ENCODE results near the gene CARHSP1.

Gene CARHSP1

DNA sequence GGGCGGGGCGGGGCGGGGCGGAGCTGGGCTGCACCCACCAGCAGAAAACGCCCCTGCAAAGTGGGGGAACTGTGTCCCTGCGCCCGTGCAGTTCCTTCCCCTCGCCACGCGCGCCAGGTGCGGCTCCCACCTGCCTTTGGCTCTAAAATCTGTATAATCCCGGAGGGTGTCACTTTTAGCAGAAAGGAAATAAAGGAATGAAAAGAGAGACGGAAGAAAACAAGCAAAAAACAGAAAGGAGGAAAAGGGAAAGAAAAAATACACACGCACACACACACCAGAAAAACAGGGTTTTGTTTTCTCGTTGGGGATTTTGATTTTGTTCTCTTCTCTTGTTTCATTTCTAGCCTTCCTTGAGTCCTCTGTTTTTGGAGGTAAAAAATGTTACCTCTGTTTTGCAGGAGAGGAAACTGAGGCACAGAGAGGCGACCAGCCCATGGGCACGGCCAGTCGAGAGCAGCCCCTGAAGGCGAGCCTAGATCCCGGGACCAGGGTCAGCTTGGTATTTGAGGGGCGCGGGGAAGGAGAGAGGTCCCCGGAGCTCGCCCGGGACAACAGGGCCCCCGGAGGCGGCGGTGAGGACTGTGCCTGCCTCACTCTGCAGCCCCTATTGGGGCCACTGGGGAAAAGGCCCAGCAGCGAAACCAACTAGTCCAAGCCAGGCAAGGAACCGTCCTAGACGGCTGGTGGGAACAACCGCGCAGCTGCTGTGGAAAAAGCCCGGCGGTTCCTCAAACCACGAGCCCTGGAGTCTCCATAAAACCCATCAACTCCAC, 594 bp upstream of the CARHSP1 start:
- DNase-seq, result no peak

DNA sequence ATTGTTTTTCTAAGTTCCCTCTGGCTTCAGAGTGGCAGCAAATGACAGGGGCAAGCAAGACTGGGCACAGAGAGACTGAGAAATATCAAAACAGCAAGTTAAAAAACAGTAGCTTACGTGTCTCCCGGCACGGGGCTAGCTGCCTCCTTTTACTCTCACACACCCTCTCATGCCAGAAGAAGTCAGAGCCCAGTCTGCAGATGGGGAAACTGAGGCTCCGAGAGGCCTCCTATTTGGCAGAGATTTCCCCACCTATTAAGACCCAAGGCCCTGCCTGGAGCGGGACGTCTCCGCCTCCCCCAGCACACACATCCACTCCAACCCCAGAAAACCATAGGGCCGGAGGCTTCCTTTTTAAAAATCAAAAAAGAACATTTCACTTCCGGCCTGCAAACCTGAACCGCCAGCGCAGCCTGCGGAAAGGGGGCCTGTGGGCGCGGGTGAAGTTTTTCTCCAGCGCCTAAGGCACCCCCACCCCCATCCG, 832 bp downstream of the CARHSP1 start:
- DNase-seq, result peak; percentile 33

DNA sequence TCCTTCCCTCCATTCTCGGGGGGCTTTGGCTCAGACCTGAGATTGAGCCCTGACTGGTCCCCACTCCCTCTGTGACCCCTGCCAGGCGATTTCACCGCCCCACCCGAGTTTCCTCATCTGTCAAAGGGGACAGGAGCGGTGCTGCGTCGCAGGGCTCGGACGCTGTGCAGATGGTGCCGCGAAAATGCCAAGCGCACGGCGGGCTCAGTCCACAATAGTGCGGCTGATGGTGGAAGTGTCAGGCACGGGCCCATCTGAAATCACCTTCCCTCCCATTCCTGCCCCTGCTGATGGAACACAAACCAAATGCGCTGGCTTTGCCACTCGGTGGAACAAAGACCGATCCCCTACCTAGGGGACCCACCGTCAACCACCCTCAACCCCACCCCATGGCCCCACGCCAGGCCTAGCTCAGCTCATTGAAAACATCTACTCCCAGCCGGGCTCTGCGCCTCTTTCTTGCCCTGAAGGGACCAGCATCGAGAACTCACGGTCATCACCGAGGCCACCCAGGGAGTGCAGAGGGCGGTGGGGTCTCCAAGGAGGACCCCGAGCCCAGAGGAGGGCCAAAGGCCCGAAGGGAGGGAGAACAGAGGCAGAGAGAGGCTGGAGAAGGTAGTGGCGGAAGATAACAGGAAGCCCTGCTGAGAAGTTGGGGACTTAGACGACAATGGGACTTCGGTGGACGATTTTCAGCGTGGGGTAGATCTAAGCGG, 1.4 kb downstream of the CARHSP1 start:
- no peak for DNase-seq

DNA sequence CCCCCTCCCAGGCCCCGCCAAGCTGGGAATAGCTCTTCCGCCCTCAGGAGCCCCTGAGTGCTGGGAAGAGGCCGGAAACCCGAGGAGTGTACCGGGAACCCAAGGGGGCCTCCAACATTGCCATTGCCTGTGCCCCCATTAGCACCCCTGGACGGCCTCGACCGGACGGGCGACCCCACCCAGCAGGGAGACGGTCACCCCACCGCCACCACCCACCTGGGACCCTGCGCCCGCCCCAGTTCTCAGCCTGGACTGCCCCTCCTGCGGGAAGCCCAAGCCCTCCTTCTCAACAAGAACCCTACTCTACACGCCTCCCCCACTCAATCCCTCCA, 2.0 kb downstream of the CARHSP1 start:
- no peak for DNase-seq

DNA sequence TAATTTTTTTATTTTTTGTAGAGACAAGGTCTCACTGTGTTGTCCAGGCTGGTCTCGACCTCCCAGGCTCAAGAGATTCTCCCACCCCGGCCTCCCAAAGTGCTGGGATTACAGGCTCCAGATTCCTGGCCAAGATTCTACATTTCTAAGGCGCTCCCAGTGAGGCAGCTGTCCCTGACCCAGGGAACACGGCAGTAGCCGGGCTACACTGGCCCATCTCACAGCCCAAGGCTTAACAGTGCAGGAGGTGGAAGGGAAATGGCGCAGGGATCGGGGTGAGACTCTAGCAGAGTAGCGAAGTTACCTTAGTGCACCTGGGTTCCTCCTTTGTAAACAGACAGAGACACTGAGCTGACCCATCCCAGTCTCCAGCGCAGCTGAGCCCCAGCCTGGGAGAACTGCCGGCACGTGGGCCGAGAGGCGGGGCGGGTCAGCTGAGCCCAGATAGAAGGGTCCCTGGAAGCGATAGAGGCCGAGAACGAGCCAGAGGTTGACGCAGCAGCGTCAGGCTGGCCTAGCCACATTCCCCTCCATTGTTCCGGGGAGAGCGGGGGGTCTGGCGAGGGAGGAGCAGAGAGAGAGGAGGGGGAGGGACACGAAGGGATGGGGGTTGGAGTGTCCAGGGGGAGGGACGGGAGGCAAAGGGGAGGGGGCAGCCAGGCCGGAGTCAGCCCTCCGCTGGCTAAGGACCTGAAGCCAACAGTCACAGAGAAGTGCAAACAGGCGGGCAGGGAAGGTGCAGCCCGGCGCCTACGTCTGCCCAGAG, 2.5 kb downstream of the CARHSP1 start:
- no peak for DNase-seq

DNA sequence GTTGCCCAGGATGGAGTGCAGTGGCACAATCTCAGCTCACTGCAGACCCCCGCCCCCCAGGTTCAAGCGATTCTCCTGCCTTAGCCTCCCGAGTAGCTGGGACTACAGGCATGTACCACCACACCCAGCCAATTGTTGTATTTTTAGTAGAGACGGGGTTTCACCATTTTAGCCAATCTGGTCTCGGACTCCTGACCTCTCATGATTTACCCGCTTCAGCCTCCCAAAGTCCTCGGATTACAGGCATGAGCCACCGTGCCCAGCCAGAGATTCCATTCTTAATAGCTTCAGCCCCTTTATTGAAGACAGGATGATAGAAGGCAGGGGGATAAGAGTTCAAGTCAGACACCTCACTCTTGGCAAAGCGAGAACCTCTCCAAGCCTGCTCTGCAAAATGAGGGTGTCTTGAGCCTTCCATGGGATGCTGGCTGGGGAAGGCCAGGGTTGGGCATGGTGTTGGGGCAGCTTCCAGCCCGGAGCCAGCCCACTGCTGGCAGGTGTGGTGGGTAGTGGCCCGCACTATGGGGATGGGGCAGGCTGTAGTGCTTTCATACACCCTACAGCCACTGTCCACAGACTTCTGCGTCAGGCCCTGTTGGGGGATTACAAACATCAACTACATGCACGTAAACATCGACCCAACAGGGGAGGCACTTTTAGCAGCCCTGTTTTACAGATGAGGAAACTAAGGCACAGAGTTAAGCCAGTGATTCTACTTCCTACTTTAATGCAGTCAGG, 3.5 kb downstream of the CARHSP1 start:
- DNase-seq, result no peak

DNA sequence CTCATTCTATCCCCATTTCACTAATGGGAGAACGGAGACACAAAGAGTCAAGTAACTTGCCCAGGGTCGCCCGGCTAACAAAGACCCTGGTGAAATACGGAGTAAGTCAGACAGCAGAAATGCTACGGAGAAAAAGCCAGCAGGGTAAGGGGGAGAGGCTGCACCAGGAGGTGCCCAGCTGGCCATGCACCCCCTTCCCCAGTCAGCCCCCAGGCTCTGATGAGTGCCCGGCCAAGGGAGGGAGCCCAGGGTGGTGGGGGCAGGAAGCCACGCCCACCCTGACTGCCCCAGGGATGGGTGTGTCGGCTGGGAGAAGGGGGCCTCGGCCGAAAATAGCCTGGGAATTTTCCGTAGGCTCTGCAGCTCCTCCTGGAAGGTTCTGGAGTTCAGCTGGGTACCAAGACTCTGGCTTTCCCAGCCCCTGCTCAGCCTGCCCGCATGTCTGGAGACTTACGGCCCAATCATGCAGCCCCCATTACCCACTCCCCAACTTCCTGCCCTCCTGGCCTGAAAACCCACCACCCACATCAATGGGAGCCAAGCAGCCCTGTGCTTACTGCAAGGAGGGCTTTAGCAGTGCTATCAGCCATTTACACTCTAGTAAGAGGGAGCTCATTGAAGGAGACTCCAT, 4.2 kb downstream of the CARHSP1 start:
- no peak for DNase-seq

DNA sequence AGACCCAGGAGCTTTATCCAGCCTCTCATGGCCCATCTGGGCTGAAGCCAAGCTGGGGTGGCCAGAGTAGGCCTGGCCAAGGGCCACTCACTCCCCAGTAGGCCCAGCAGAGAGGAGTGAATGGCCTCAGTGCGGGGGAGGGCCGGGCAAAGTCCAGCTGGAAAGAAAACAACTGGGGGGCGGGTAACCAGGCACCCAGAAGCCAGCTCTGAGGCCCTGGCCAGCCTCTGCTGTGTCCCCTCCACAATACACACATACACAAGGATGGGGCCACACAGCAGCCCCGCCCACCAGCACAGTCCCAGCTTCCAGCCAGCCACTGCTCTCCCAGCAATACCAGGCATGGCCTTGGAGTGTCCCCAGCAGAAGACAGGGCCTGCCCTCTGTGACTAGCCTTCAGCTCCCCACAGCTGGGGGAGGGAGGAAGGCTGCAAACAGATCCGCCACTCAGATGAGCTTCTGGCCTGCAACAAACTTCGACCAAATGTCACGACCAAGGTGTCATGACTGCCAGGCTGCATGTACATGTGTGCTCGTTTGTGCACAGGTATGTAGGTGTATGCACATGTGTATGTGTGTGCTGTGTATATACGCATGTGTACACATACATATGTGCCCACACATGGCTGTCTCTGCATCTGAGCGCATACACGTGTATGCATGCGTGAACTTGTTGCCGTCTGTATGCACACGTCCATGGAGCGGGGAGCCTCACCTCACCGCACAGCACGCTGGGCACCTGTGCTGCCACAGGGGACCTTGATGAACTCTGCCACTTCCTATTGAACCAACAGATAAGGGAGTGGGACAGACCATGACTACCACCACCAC, 5.0 kb downstream of the CARHSP1 start:
- no peak for DNase-seq

DNA sequence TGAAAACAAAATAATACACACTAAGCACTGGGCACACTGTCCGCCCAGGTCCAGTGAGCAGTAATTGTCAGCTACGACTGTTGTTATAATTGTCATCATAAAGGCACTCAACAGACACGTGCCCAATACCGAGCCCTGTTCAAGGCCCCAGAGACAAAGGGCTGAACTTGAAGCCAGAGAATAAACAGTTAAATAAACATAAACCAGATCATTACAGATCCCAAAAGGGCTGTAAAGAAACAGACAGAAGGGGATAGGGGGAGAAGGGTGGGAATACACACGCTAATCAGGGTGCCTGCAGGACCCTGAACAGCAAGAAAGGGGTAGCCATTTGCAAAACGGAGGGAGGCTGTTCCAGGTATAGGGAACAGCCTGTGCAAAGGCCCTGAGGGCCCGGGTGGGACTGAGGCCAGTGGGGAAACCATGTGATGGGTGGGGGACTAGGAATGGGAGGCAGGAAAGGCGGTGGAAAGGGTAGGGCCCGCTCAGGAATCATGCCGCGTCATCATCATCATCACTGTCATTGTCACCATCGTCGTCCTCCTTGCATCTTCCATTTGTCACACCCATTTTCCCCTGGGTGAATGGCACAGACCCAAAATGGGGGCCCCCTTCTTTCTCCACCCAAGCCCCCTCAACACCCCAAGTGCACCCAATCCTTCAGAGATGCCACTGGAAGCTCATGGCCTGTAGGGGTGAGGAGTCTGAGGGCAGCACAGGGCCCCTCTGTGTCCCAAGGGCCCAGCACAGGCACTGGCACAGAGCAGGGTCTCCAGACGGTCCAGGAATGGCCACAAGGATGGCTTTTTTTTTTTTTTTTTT, 6.3 kb downstream of the CARHSP1 start:
- DNase-seq, result no peak

DNA sequence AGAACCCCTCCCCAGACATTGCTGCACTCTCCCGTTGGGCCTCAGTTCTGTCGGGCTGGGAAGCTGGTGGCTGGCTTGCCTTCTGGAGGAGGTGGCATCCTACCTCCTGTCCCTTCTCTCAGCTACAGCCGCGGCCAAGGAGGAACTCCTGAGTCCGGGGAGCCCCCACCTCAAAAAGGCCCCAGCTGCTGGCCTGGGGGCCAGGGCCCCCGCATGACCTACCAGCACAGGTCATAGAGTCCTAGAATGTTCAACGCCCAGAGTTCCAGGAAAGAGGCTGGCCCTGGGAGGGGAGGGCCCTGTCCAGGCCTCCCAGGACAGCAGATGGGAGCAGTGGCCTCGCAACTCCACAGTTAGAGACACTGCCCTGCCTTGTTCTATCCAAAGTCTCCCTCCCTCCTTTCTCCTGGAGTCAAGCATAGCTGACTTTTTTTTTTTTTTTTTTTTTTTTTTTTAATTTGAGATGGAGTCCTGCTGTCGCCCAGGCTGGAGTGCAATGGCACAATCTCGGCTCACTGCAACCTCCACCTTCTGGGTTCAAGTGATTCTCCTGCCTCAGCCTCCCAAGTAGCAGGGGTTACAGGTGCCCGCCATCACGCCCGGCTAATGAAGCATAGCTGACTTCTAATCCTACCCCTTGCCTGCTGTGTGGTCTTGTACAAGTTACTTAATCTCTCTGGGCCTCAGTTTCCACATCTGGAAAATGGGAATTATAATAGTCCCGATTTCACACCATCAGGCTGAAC, 7.1 kb downstream of the CARHSP1 start:
- DNase-seq, result no peak

DNA sequence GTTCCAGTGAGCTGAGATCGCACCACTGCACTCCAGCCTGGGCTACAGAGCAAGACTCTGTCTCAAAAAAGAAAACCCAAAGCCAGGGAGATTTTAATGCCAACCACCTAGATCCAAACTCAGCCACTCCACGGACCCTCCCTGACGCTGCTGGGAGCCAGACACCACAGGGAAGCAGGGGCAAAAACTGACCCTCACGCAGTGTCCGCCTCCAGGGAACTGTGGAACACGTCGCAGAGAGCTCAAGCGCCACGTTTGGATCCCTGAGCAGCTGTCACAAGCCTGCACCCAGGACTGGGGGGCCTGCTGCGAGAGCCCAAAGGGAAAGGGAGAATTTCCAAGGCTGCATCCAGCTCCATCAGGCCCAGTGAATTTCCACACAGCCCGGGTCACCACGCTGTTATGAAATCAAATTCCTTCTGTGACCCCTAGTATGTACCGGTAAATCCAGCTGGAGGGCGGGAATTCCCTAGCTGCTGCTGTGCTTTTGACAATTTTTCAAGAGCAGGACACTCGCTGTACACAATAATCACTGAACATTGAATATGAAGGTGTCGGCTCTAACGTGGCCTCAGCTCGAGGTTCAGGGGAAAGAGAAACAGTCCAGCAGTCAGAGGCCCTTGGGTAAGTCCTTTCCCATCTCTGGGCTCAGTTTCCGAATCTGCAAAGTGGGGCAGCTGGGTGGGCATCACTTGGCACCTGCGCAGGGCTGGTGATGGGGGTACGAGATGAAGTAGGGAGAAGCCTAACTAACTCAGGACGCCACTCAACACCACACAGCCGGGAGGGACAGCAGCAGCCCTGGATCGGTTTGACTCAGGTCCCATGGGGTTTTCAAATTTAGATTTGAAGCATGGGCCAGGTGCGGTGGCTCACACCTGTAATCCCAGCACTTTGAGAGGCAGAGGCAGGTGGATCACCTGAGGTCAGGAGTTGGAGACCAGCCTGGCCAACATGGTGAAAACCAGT, 8.6 kb downstream of the CARHSP1 start:
- no peak for DNase-seq

DNA sequence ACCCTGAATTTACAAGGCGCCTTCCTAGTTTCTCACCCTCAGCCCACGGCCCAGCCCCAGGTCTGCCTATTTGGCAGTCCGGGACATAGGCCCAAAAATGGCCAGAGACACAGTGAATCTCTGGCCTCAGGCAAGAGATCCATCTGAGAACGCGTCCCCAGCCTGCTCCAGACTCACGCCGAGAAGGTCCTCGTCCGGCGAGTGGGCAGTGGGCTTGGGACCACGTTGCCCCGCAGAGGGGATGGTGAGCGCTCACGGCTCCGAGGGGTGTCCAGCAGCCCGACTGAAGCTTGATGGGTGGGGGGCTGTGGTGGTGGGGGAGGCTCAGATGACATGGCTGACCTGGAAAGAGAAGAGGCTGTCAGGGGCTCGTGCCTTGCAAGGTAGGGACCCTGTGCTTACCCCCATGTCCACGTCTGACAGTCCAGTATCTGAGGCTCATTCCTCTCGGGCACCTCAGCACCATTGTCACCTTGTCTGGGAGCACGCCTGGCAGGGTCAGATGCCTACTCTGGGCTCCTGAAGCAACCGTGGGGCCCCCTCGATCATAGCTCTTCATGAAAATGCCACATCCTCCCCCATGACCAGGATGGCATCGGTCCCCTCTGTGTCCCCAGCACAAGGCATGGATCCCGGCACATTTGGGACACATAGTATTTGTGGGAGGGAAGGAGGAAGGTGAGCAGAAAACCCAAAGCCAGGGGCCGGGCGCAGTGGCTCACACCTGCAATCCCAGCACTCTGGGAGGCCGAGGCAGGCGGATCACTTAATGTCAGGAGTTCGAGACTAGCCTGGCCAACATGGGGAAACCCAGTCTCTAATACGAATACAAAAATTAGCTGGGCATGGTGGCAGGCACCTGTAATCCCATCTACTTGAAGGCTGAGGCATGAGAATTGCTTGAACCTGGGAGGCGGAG, 9.6 kb downstream of the CARHSP1 start:
- DNase-seq, result no peak

DNA sequence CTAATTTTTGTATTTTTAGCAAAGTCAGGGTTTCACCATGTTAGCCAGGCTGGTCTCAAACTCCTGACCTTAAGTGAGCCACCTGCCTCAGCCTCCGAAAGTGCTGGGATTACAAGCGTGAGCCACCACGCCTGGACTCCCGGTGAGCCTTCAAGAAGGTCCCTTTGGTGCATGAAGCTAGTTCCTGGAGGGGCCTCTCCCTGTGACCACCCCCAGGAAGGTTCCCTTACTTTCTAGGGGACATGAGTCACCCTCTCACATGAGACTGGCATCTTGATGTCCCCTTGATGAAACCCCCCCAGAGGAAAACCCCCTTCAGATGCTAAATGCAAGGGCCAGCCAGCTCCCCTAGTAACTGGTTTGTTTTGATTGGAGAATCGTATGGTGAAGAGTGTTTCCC, 12.8 kb downstream of the CARHSP1 start:
- DNase-seq, result no peak

DNA sequence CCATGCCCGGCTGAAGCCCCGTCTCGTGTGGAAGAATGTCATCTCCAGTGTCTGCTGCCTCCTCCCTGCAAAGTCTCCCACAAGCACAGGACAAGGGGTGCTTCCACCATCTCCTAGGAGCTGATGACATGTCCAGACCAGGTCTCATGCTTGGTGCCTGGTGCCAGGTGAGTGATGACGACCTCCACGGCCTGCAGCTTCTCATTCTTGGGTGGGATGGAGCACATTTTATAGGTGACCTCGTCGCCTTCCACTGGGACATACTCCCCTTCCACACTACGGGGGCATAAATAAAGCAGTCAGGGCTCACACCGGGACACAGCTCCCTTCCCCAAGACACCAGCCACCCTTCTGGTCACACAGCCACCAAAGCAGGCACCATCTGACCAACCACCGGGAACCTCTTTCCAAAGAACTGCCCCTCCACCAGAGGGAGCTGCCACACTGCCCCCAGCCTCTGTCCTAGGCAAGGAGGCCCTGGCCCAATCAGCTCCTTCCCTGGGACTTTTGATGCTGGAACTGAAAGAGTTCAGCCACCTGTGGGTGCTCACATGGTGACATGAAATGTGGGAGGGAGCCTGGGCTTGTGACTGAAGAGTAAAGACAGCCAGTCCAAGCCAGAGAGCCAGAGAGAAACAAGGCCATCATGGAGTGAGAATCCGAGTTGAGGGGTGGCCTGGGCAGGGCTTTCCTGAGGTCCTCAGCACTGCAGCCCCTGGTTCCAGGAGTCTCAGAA, 13.6 kb downstream of the CARHSP1 start:
- DNase-seq, result no peak

DNA sequence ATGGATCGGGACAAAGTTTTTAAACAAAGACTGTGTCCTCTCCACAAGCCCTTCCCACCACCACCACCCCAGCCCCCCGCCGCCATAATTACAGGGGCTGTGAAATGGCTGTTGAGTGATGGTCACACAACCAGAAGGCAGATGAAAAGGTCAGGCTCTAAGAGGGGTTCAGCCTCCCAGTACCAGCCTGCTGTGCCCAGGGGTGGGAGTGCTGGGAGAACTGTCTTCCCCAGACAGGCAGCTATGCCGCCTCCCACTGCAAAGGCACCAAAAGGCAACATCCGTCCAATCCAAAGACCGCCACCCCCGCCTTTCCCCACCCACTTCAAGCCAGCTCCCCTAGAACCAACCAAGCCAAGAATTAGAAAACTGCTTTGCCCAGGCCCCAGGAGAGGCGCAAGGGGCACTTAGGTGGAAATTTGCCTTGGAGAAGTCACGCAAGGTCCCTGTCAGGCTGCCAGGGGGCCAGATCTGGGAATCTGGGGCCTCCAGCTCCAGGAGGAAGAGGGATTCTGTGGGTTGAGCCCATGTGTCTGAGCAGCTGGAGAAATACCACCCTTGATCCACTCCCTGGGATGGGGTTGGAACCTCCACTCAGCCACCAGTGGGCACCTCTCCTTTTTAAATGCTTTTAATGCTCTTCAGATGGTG, 14.4 kb downstream of the CARHSP1 start:
- no peak for DNase-seq

DNA sequence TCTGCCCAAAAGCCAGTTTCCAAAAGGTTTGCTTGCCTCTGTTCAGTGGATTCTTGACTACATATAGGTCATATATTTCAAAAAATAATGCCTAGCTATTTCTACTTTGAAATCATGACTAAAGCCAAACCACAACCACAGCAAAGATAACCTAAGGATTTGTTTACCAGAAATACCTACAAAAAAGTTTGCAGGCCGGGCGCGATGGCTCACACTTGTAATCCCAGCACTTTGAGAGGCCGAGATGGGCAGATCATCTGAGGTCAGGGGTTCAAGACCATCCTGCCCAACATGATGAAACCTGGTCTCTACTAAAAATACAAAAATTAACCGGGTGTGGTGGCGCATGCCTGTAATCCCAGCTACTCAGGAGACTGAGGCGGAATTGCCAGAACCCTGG, 15.2 kb downstream of the CARHSP1 start:
- no peak for DNase-seq

Measured in activated CD4-positive, alpha-beta T cell treated with anti-CD3 and anti-CD28 coated beads, Interleukin-10, Interleukin-2, amounts not matched to agents 100 ng/mL and 50 ng/mL, durations not matched to agents 16 hours and 8 hours (primary cell).